ENCODE results near the gene COX18. TPM values are rescaled to one million over a fixed set of nuclear protein-coding genes. Genes with fewer than 3 reads are reported as not detected.

Gene COX18
- total RNA-seq, 1 donor from 2014 or later = 20.4 TPM

- no peaks in the 10 kb centered on the region for H3K9me3 Mint-ChIP-seq
Measured at GRCh38 chr4:73098713-73099112, 29.2 kb upstream of the COX18 start.

DNA sequence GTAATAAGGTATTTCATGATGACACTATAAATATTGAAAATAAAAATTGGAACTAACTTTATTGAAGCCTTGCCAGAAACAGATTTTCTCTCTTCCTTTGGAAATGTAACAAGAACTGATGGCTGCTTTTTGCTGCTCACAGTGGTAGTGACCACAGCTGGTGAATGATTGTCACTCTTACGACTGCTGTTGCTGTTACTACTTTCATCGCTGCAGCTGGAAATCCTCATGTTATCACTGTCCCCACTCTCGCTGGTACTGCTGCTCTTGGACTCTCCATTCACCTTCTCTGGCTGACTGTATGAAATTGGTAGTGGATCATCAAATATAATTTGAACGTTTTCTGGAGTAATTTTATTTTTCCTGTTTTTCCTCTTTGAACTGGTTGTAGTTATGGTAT is 28.5 kb upstream of the COX18 start:
- no peak overlapping the region for H3K4me3 Mint-ChIP-seq
- DNase-seq (ENCODE audit: low read depth, low spot score) = no peak
- H3K27me3 Mint-ChIP-seq (ENCODE audit: low read depth) = no peaks in the 10 kb centered on the region
- peaks cover 10% of the 10 kb centered on the region for H3K36me3 Mint-ChIP-seq (ENCODE audit: low read depth)
- H3K4me1 Mint-ChIP-seq = no peaks in the 10 kb centered on the region
- no peak overlapping the region for H3K27ac Mint-ChIP-seq (ENCODE audit: unreplicated experiment)
- no peak for TF ChIP-seq CTCF (conservative IDR thresholded peaks at IDR 0.05)
- H3K9me3 Mint-ChIP-seq = no peaks in the 10 kb centered on the region

More at GRCh38 chr4:73098713-73099112, 29.2 kb upstream of the COX18 start:
- Mint-ChIP-seq H3K4me3 (no peak overlapping the region), H3K27ac (ENCODE audit: unreplicated experiment) (no peak overlapping the region), H3K4me1 (no peaks in the 10 kb centered on the region), H3K36me3 (ENCODE audit: low read depth) (peaks cover 10% of the 10 kb centered on the region), H3K27me3 (ENCODE audit: low read depth) (no peaks in the 10 kb centered on the region)
- DNase-seq (ENCODE audit: low read depth, low spot score) = no peak
- no peak for TF ChIP-seq CTCF (conservative IDR thresholded peaks at IDR 0.05)

DNA sequence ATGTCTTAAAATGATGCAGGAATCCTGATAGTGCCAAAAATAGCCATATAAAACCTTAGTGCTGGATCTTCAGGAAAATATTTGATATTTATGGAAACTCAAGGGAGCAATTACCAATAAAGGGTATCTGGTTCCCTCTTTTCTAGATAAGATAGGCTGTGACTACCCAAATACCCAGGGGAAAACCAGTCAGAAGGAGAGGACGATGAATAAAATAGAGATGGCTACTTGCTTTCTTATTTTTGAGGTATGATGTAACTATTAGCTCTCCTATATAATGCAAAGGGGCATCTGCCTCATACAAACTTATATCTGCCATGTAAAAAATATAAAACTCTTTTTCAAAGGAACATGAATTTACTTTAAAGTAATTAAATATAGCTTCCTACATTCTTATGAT is 23.4 kb upstream of the COX18 start:
- Mint-ChIP-seq H3K27me3 (ENCODE audit: low read depth) (no peaks in the 10 kb centered on the region), H3K9me3 (no peaks in the 10 kb centered on the region), H3K4me3 (no peak overlapping the region), H3K36me3 (ENCODE audit: low read depth) (peaks cover 18% of the 10 kb centered on the region), H3K27ac (ENCODE audit: unreplicated experiment) (no peak overlapping the region), H3K4me1 (no peaks in the 10 kb centered on the region)
- DNase-seq (ENCODE audit: low read depth, low spot score) = no peak
- no peak for TF ChIP-seq CTCF (conservative IDR thresholded peaks at IDR 0.05)

DNA sequence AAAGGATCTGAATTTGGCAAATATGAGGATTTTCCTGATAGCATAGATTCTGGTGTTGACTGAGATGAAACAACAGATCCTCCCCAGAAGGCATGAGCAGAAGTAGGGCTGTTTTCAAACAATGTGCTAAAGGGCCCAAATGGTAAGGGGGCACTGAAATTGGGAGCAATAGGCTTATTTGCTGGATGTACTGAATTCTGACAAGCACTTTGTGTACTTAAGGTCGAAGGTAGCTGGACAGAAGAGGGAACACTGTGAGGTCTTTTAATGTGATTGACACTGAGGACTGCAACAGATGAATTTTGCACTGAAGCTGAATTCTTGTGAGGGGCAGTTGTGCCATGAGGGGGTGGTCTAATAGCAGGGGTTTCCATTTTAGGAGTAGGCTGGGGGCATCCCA is 21.2 kb upstream of the COX18 start:
- no peak for TF ChIP-seq CTCF (conservative IDR thresholded peaks at IDR 0.05)
- no peak overlapping the region for H3K27ac Mint-ChIP-seq (ENCODE audit: unreplicated experiment)
- H3K9me3 Mint-ChIP-seq = no peaks in the 10 kb centered on the region
- peaks cover 24% of the 10 kb centered on the region for H3K36me3 Mint-ChIP-seq (ENCODE audit: low read depth)
- no peak for DNase-seq (ENCODE audit: low read depth, low spot score)
- no peaks in the 10 kb centered on the region for H3K27me3 Mint-ChIP-seq (ENCODE audit: low read depth)
- H3K4me3 Mint-ChIP-seq = no peak overlapping the region
- H3K4me1 Mint-ChIP-seq = no peaks in the 10 kb centered on the region

- Mint-ChIP-seq H3K9me3 (no peaks in the 10 kb centered on the region), H3K27me3 (ENCODE audit: low read depth) (no peaks in the 10 kb centered on the region), H3K36me3 (ENCODE audit: low read depth) (peaks cover 24% of the 10 kb centered on the region), H3K4me1 (no peaks in the 10 kb centered on the region), H3K27ac (ENCODE audit: unreplicated experiment) (no peak overlapping the region), H3K4me3 (no peak overlapping the region)
- DNase-seq (ENCODE audit: low read depth, low spot score) = no peak
- TF ChIP-seq CTCF (conservative IDR thresholded peaks at IDR 0.05) = no peak
Measured at GRCh38 chr4:73087871-73088270, 18.4 kb upstream of the COX18 start.
